Activated effector memory CD4-positive, alpha-beta T cell treated with anti-CD3 and anti-CD28 coated beads, Interleukin-2, amount 50 U/mL, for 16 hours (primary cell): ENCODE measurements around the gene KCNMB3.
"Not testable (repeated sequence)": the region's sequence is repeated elsewhere in the genome, so short reads cannot be mapped to it uniquely, and the experiment has no call there.

Experiments
- DNase-seq: peaks from one replicate; pipeline ENCODE4 v3.0.0-alpha.2; 2020

The KCNMB3 gene

GRCh38 chr3:179250803-179251476, at the start of gene KCNMB3:
Gene KCNMB3, minus strand, starts transcription at chr3:179251114. Its CDS starts 124 bp downstream, at chr3:179250990.
- DNase-seq = no peak

DNA sequence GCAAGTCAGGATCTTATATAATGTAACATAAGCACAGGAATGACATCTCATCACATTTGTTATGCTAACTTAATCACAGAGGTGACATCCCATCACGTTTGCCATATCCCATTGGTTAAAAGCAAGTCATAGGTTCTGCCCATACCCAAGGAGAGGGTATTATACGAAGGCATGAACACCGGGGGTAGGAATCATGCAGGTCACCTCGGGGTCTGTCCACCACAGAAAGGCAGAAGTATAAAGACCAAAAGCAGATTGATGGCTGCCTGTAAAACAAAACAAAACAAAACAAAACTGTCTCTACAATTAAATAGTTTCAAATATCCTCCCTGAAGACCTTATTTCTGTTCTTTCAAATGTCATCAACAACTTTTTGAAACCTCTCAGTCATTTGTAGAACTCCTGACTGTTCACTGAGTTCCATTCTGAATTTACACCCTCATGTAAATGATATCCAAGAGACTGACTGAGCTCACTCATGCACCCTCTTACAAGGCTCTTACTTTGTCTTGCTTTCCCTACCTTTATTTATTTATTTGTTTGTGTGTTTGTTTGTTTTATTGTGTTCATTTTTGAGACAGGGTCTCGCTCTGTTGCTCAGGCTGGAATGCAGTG, 49.2 kb upstream of the KCNMB3 start:
- no peak for DNase-seq

DNA sequence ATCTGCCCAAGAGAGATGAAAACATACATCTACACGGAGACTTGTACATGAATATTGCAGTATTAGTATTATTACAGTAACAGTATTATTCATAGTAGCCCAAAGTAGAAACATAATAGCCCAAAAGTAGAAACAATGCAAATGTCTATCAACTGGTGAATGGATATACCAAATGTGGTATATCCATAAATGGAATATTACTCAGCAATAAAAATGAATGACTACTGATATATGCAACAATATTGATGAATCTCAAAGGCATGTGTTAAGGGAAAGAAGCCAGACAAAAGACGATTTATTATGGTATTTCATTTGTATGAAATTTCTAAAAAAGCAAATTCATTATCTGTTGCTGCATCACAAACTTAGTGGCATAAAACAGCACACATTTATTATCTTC, 48.4 kb upstream of the KCNMB3 start:
- DNase-seq = no peak

- DNase-seq = no peak
Observed at GRCh38 chr3:179297971-179298725, 47.2 kb upstream of the KCNMB3 start.

DNA sequence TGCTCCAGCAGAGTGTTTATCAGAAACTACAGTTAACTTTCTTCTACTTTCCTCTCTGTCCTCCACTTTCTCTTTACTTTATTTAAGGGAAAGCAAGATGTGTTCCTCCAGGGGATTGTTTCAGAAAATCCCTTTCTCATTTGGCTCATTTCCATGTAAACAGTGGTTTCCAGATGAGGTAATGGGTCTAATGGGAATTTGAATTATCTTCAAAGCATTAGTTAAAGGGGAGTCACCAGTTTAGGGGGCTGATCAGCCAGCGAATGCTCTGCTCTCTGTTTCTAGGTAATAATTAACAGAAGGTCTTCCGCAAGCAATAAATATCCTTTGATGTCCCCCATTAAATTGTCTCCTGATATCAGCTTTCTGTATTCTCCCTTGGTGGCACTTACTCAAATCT, 41.5 kb upstream of the KCNMB3 start:
- DNase-seq = no peak

- DNase-seq = no peak
Observed at GRCh38 chr3:179289295-179289694, 38.4 kb upstream of the KCNMB3 start.

- no peak for DNase-seq
Observed at GRCh38 chr3:179288845-179289244, 37.9 kb upstream of the KCNMB3 start.

- no peak for DNase-seq
Observed at GRCh38 chr3:179286331-179286730, 35.4 kb upstream of the KCNMB3 start.

DNA sequence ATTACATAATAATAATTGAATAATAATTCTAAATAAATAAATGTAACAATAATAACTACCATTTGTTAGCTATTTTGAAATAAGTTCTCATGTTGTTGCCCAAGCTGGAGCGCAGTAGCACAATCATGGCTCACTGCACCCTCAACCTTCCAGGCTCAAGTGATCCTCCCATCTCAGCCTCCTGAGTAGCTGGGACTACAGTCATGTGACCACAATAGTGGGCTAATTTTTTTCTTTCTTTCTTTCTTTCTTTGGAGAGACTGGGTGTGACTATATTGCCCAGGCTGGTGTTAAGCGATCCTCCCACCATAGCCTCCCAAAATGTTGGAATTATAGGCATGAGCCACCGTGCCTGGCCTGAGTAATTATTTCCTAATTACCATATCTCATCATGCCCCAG, 30.9 kb upstream of the KCNMB3 start:
- DNase-seq = no peak

- DNase-seq = no peak
Observed at GRCh38 chr3:179279837-179280236, 28.9 kb upstream of the KCNMB3 start.

DNA sequence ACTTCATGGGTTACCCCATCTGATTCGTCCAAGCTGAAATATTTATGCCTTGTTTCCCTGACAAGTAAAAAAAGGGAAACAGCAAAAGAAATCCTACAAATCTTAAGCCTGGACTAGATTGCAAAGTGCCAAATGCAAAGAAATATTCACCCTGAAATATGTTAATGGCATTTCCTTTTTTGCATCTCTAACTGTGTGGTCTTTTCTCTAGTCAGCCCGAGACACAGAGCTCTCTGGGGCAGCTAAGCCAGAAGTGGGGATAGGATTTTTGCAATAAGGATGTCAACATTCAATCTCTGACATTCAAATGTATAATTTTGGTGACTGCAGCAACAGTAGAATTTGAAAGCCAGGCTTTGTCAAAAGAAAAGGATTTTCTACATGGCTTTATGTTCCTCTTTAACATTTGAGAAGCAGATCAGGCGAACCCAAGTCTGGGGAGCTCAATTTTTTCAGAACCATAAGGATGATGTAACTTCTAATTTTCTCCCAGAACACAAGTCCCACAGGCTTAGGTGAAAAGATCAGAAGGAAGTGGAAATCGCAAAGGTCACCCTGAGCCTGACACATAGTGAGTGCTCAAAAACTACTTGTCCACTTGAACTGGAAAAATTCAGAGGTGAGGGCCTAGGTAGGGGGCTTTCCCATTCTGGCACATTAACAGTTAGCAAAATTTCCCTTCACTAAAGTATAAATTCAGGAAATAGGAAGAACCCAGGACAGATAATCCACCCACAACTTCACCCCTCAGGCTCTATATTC, 28.2 kb upstream of the KCNMB3 start:
- no peak for DNase-seq

GRCh38 chr3:179278151-179278550, 27.2 kb upstream of the KCNMB3 start:
- DNase-seq = no peak

DNA sequence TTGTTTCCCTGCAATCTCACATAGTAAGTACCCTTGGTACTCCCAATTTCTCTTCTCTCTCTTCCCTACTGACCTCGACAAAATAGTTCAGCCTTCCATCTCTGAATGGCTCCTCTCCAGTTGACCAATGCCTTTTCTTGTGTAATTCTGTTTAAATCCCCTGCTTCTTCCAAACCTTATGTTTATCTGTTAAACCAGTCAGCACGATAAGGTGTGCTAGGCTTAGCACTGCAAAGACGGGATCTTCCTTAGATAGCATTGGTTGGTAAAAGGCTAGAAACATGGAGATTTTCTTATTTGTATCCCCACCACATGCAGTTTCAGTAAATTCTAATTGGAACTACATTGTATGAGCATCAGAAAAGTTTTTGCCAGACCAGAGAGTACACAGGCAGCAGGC, 25.8 kb upstream of the KCNMB3 start:
- no peak for DNase-seq

GRCh38 chr3:179276001-179276400, 25.1 kb upstream of the KCNMB3 start:
- DNase-seq = no peak

DNA sequence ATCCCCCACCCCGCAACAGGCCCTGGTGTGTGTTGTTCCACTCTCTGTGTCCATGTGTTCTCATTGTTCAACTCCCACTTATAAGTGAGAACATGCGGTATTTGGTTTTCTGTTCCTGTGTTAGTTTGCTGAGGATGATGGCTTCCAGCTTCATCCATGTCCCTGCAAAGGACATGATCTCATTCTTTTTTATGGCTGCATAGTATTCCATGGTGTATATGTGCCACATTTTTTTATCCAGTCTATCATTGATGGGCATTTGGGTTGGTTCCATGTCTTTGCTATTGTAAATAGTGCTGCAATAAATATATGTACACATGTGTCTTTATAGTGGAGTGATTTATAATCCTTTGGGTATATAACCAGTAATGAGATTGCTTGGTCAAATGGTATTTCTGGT, 23.5 kb upstream of the KCNMB3 start:
- DNase-seq = not testable (repeated sequence)

DNA sequence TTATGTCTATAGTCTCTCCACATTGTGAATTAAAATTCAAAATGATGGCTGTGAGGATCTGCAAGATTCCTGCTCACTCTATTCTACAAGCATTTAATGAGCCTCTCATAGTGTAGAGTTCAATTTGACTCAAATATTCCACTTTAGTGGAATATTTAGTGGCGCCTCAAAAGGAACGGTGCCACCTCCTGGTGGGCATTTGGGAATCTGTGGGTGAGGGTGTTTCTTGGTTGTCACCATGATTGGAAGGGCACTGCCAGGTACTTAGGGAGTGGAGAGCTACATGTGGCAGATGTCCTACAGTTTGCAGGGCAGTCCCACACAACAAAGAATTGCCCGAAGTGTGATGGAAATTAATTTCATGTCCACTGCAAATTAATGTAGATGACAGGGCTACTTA, 21.5 kb upstream of the KCNMB3 start:
- no peak for DNase-seq

- DNase-seq = no peak
Observed at GRCh38 chr3:179269152-179269707, 18.3 kb upstream of the KCNMB3 start.

DNA sequence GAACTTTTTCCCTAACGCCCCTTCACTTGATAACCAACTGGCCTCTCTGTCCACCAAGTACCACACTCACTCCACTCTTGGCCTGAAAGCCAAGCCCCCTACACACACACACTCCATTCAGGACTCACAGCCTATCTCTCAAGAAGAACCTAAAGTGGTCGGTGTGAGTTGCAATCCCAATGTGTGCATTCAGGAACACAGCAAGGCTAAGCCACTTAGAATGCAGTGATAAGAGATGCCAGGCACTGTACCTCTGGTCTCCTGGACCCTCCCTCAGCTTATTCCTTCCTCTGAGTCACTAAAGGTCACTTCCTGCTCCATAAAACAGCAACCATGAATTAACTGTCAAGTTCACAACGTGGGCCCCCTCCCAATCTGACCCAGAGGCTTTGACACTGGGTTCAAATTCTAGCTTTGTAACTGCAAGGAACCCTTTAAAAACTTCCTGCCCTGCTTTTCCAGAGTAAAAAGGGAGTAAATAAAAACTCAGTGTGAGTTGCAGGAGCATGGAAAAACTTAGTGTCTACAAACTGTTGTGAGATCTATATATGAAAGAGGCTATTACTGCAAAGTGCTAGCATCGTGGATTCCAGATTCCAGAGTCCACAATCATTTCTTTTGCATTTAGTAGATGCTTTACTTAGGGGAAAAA, 17.6 kb upstream of the KCNMB3 start:
- DNase-seq = no peak

DNA sequence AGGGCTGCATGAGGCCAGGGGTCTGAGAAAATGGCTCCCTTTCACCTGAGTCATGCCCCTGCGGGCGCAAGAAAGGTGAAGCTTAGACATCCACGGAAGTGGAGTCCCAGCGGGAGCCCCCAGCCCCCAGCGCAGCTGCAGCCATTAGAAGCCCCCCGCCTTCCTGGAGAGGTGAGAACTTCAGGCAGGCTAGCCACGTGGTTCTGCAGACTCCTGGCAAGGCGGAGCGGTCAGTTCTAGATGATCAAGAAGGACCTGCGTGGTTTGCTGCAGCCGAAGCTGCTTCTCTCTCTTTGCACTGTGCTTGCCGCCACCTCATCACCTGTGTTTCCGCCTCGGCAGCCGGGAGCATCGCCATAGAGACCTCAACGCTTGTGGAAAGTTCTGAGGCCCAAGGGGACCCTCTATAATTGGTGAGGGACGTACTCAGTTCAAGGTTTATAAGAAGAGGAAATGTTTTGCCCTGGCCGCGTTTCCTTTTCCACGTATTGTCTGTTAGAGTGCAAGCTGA, 15.8 kb upstream of the KCNMB3 start:
- no peak for DNase-seq

DNA sequence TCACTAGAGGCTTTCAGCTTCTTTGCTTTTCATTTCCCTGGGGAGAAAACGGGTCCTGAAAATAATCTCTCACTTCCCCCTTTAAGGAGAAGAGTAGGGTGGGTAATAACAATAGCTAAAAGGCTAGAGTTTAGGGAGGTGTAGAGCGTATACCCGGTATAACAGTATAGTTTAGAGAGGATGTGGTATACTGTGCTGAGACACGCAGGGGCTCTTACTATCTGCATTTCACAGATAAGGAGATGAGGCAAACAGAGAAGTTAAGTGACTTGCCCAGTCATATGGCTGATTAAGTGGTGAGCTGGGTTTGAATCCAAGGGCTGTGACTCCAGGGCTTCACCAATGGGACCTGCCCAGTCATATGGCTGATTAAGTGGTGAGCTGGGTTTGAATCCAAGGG, 15.0 kb upstream of the KCNMB3 start:
- no peak for DNase-seq

DNA sequence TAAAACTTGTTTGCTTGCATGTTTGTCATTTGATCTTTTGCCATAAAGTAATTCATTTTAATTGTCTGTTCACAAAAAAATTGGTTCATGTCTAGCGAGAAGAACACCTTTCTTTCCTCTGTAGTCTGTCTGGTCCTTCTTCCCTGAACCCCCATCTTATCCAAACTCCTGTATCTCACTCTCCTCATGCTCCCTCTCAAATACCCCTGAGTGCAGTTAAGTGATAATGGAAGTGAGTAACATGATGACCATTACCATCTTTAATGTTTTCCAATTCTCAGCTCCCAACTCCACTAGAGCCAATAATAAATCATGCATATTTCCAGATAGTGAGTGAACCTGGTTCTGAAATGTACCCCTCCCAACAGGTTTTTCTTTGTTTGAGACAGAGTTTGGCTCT, 14.2 kb upstream of the KCNMB3 start:
- no peak for DNase-seq

DNA sequence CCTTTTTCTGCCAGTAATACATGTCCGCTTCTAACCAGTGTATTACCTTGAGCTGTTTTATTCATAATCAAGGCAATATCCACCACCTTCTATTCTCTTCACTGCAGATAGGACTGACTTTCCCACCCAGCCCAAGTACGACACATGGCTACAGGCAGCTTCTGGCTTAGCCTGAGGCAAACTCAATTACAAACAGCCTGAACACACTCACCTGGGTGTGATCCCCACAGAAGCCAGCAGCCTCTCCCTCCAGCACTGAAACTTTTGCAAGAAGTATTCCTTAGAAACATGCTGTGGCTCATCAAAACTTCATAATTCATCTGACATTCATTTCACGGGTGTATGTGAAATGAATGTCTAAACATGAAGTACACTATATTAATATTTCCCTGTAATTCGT, 13.5 kb upstream of the KCNMB3 start:
- no peak for DNase-seq
